HG03432 (cell line): ENCODE measurements around the gene TBXA2R.

Experiments
- ATAC-seq: cut with Tn5 transposase; IDR thresholded peaks from one replicate; pipeline ENCODE4 v1.9.1; 2021; ENCODE audit warnings: mild to moderate bottlenecking, moderate library complexity; ENCODE audit not compliant: unreplicated experiment

The TBXA2R gene

DNA sequence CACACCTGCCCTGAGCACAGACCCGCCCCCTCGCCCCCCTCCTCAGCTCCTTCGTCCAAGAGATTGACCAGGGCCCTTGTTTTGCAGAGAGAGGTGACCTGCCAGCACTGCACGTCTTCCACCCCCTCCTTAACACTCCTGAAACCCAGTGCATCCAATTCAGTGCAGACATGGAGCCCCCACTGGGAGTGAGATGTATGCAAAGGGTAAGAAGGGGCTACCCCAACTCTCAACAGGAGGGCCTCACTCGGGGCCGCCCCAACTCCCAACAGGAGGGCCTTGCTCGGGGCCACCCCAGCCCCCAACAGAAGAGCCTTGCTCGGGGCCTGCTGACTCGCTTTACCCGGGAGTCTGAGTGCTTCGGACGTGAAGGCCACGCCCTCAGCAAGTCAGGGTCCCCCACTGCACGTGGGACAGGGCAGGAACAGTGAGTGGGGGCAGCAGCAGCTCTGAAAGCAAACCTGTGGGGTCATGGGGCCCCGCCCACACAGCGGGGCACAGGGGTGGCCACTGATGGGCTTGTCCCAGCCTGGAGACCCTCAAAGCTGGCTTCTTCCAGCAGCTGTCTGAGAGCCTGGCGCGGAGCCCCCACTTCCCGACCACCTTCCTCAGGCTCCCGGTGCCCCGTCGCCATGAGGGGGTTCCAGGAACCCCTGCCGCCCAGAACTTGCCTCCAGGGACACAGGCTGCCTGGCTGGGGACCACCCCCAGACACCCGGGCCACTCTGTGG is 14.3 kb upstream of the TBXA2R start:
- no peak for ATAC-seq

GRCh38 chr19:3620145-3620816 is 13.6 kb upstream of the TBXA2R start:
- ATAC-seq = no peak

GRCh38 chr19:3619631-3620012 is 12.9 kb upstream of the TBXA2R start:
- no peak for ATAC-seq

GRCh38 chr19:3618811-3619630 is 12.3 kb upstream of the TBXA2R start:
- ATAC-seq = no peak

- no peak for ATAC-seq
Observed at GRCh38 chr19:3618144-3618810, 11.6 kb upstream of the TBXA2R start.

DNA sequence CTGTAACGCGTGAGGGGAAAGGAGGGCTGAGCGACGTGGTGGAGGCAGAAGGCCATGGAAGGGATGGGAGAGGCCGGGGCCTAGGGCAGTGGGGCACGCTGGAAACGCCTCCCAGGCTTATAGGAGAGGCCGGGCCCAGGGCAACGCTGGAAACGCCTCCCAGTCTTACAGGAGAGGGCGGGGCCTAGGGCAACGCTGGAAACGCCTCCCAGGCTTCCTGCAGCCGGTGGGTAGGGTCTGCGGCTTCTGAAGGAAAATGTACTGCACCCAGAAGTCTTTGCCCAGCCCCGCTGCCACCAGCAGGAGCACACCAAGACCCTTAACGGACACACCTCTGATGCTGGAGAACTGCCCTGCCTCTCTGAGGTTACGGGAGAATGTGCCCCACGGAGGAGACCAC is 10.8 kb upstream of the TBXA2R start:
- ATAC-seq = no peak

DNA sequence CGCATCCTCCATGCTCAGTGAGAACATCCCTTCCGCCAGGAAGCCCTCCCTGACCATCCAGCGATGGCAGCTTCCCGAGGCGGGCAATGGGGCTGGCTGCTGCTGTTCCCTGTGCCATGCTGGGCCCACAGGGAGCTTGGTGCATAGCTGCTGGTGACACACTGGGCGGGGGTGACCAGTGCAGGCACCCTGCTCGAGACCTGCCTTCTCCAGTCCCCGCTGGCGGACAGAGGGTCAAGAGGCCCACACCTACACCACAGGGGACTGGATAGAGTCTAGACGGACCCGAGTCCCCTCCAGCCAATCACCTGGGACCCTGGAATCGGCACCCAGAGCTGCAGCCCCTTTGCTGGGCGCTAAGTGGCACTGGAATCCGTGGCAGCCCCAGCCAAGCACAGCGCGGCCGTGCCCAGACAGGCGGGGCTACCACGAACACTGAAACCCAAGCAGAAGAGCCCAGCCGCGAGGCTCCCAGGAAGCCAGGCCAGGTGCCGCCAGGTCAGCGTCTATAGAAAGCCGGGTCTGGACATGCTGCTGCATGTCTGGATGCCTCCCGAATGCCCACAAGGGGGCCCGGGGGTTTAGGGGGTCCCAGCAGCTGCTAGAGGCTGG is 9.0 kb upstream of the TBXA2R start:
- no peak for ATAC-seq

DNA sequence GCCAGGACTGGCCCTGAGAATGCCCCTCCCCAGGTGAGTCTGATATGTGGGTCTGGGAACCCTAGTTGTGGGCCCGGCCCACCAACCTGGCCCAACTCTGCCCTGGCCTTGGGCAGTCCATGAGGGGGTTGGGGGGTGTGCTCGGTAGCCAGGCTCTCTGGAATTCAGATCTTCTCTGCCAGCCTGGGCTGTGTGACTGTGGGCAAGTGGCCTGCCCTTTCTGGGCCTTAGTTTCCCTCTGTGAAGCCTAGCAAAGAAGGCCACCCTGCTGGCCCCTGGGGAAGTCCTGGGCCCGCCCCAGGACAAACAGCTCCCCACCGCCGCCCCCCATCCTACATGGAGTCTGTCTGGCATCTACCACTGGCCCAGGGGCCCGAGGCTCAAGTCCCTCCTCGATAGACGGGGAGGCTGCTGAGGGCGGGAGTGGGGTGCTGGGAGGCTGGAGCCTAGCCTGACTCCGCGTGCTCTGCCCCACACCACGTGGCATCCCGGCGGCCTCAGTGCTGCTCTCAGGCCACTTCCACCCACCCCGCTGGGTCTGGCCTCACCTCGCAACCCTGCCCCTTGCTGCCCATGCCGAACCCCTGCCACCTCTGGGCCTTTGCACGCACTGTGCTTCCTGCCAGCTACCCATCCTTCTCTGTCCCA is 8.3 kb upstream of the TBXA2R start:
- no peak for ATAC-seq

GRCh38 chr19:3613818-3614661 is 7.4 kb upstream of the TBXA2R start:
- no peak for ATAC-seq

DNA sequence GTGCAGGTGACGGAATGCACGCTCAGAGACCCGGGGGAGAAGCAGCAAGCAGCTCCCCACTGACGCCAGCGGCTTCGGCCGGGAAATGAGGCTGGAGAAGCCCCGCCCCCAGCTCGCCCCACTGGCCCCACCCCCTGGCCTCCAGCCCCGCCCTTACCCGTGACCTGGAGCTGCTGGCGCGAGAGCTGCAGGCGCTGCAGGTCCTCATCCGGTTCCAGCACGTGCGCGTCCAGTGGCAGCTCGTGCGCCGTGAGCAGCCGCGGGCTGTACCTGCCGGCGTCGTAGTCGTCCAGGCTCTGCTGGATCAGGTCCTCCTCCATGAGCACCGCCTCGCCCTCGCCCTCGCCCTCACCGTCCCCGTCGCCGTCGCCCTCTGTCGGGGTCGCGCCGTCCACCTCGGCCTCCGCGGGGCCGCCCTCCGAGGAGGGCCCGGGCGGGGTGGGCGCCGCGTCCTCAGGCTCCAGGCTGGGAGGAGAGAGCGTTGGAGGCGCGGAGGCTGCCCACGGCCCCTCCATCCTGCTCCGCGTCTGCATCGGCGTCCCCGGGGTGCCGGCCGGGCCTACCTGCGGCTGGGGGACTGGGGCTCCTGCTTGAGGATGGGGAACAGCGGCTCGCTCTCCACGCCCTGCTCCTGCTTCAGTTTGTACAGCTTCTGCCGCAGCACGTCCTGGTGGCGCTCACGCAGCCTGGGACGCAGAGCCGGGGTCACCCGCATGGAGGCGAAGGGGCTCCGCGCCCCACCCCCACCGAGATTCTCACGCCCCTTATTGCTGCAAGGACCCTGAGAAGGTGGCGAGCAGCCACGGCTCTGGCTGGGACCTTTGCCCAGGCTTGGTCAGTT is 6.4 kb upstream of the TBXA2R start:
- ATAC-seq = no peak

DNA sequence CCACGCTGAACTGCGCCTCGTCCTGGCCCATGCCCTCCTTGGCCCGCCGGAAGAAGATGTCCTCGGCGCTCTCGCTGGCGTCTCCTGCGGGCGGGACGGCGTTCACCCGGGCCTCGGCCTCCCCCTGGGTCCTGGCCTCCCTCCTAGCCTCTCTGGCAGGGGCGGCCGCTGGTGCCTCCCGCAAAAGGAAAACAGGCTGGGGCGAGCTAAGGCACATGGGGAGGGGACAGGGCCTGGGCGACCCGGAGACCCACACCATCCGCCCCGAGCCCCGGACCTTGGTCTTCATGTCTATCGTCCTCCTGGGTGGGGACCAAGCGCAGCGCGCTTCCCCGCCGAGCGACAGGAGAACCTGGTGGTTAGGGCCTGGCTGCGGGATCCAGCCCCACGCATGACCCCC is 5.7 kb upstream of the TBXA2R start:
- no peak for ATAC-seq

DNA sequence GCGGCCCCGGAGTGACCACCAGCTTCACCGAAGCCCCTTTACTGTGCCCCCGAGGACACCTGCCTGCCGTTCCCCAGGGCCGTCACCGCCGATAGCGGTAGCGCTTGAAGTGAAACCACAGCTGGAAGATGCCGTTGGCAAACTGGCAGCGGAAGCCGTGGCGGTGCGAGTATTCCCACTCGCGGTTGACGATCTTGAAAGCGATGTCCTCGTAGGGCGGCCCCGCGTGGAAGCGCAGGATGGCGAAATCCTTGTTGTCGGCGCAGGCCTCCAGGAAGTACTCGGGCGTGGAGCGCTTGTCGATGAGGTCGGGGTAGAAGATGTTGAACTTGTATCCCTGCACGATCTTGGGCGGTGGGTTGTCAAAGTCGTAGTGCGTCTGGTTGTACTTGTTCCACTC is 5.2 kb upstream of the TBXA2R start:
- ATAC-seq = no peak

- ATAC-seq = no peak
Observed at GRCh38 chr19:3610745-3611717, 4.4 kb upstream of the TBXA2R start.

DNA sequence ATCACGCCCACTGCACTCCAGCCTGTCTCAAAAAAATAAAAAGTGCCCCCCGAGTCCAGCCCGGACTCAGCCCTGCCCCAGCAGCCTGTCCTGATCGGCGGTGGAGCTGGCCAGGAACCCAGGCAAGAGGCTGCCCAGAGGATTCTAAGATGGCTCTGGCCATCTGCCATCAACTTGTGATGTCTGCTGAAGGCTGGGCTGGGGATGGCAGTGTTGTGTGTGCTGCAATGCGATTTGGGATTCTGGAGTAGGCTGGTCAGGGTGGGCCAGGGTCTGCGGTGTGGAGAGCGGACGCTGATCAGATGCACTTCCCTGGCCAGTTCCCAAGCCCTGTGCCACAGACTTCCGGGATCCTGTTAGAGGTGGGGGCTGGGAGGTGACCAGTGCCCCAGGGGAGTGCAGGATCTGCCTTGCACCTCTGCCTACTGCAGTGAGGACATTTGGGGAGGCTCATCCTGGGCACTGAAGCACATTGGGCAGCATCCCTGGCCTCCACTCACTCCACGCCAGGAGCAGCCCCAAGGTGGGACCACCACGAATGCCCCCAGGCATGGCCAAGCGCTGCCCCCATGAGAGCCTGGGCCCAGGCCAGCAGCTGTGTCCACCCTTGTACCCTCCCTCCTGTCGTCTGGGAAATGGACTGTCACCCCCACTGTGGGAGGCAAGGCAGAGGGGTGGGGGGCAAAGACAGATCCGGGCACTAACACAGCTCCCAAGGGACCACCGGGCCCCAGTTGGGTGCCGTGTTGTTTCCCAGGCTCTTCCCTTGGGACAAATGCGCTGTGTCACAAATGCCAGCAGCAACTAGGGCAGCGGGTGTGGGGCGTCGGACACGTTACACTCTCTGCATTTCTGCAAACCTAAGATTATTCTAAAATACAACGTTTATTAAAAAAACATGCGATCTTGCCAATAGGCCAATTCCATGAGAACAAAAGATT is 3.4 kb upstream of the TBXA2R start:
- ATAC-seq = no peak

GRCh38 chr19:3608750-3609322 is 2.2 kb upstream of the TBXA2R start:
- no peak for ATAC-seq

DNA sequence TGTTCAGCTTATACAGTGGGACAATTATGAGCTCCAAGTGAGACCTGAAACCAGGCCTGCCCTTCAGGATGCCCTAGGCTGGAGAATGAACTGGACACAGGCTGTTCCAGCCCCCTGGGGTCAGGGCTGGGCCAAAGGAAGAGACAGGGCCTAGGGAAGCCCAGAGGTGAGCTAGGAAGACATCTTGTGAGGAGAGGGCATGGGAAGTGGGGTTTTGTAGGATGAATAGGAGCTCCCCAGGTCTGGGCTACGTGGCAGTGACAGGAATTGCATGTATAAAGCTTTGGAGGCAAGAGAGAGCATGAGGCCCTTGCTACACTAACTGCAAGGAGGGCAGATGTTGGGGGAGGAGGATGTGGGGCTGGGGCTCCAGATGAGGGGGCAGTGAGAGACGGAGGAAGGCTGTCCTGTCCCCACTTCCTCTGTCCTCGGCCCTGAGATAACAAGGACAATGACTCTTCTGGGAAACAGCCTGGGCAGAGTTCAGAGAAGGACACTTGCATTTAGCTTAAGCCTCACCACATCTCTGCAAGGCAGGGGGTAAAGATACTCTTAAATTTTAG is 1.5 kb upstream of the TBXA2R start:
- ATAC-seq = no peak
